ENCODE data around the gene RPAP3. TPM values are rescaled to one million over a fixed set of nuclear protein-coding genes. Genes with fewer than 3 reads are reported as not detected.

Gene RPAP3
- total RNA-seq, 2 donors from 2014 or later, result 12.2 to 14.3 TPM

DNA sequence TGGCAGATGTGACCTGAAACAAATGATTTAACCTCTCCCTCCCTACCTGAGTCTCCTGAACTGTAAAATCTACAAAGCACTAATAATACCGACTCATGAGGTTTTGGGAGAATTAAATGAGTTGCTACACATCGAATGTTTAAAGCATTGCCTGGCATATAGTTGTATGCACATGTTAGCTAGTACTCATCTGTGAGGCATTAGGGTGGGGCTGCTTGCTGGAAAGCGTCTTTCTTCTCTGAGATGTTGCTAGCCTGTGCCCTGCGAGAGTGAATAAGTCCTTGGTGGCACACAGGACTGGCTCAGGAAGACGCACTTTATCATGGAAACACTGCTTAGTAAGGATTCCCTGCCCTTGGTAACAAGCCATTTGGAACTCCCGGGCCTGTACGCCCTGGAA lies 46.7 kb upstream of the RPAP3 start:
- H3K4me3 ChIP-seq, result no peak overlapping the region
- H3K4me1 ChIP-seq, result peaks cover 0 to 70% of the 10 kb centered on the region in 2 donors
- H3K27me3 ChIP-seq, result no peaks in the 10 kb centered on the region
- TF ChIP-seq, protein P1, sequence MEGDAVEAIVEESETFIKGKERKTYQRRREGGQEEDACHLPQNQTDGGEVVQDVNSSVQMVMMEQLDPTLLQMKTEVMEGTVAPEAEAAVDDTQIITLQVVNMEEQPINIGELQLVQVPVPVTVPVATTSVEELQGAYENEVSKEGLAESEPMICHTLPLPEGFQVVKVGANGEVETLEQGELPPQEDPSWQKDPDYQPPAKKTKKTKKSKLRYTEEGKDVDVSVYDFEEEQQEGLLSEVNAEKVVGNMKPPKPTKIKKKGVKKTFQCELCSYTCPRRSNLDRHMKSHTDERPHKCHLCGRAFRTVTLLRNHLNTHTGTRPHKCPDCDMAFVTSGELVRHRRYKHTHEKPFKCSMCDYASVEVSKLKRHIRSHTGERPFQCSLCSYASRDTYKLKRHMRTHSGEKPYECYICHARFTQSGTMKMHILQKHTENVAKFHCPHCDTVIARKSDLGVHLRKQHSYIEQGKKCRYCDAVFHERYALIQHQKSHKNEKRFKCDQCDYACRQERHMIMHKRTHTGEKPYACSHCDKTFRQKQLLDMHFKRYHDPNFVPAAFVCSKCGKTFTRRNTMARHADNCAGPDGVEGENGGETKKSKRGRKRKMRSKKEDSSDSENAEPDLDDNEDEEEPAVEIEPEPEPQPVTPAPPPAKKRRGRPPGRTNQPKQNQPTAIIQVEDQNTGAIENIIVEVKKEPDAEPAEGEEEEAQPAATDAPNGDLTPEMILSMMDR (IDR thresholded peaks at IDR 0.05), result no peak
- peak overlapping the region; percentile 81 to 85 for H3K27ac ChIP-seq
- peaks cover 9% of the 10 kb centered on the region for H3K36me3 ChIP-seq
- no peak for DNase-seq (ENCODE audit: low spot score)
- H3K9me3 ChIP-seq, result no peaks in the 10 kb centered on the region

DNA sequence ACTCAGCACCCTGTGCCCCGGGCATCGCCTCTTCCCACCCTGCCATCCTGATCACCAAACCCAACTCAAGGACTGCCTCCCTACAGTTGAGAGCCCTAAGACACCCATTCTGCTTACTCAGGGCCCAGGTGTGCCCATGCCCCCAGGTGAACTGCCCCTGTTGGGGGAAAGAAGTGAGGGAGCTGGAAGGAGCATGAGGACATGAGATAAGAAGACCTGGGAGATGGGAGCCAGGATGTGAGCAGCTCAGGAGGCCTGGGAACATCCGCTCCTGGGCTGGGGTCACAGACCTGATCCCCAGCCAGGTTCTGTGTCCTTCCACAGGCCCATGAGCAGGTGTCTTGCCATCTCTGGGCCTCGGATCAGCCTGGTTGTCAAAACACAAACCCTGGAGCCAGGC lies 46.3 kb upstream of the RPAP3 start:
- H3K9me3 ChIP-seq, result no peaks in the 10 kb centered on the region
- peaks cover 0 to 65% of the 10 kb centered on the region in 2 donors for H3K4me1 ChIP-seq
- no peak for DNase-seq (ENCODE audit: low spot score)
- TF ChIP-seq, protein P1 (IDR thresholded peaks at IDR 0.05), result no peak
- no peaks in the 10 kb centered on the region for H3K27me3 ChIP-seq
- no peak overlapping the region for H3K4me3 ChIP-seq
- H3K27ac ChIP-seq, result peak overlapping the region; percentile 81 to 85
- H3K36me3 ChIP-seq, result peaks cover 9% of the 10 kb centered on the region

DNA sequence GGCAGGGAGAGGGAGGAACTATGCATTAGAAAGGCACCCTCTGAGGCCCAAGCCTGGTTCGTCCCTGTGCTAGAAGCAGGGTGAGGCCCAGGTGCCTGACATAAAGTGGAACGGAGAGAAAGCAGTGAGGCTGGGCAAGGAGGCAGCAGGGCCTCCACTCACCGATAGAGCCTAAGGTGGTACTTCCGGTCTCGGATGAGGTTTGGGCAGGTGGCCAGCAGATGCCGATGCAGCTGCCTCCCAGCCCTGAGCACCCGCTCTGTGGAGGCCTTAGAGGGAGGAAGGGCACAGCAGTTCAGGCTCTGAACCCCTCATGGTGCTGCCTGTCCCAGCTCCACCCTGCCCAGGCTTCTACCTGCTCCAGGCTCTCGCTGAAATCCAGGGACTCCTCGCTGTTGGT lies 45.7 kb upstream of the RPAP3 start:
- no peak overlapping the region for H3K4me3 ChIP-seq
- peaks cover 0 to 62% of the 10 kb centered on the region in 2 donors for H3K4me1 ChIP-seq
- DNase-seq (ENCODE audit: low spot score), result no peak
- TF ChIP-seq, protein P1 (IDR thresholded peaks at IDR 0.05), result no peak
- H3K36me3 ChIP-seq, result peaks cover 9% of the 10 kb centered on the region
- H3K27ac ChIP-seq, result peak overlapping the region in 1 of 2 donors; percentile 81
- H3K9me3 ChIP-seq, result no peaks in the 10 kb centered on the region
- no peaks in the 10 kb centered on the region for H3K27me3 ChIP-seq

DNA sequence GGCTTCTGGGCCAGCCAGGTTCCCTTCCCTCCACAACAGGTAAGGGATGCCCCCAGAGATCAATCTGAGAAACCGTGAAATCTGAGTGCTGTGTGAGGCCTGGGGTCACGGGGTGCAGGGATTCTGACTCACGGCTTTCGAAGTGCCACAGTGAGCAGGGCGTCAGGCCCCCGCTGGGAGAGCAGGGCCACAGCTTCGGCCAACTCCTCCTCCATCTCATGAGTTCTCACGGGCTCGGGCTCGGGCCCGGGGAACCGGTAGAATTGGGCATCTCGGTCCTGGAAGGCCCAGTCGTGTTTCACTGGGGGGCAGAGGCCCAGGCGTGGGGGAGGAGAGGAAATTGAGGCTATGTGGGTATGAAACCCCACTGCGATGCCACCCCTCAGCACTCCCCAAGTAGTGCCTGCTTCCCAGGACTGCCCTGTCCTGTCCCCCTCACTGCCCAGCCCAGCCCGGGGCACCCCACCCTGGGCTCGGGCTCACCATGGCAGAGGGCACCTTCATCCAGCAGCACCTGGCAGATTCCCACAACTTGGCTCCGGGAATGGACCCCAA lies 45.2 kb upstream of the RPAP3 start:
- Histone ChIP-seq H3K9me3 (no peaks in the 10 kb centered on the region), H3K27me3 (no peaks in the 10 kb centered on the region), H3K36me3 (peaks cover 9% of the 10 kb centered on the region), H3K4me3 (no peak overlapping the region), H3K4me1 (peaks cover 0 to 57% of the 10 kb centered on the region in 2 donors), H3K27ac (no peak overlapping the region)
- TF ChIP-seq, protein P1 (IDR thresholded peaks at IDR 0.05), result no peak
- no peak for DNase-seq (ENCODE audit: low spot score)

DNA sequence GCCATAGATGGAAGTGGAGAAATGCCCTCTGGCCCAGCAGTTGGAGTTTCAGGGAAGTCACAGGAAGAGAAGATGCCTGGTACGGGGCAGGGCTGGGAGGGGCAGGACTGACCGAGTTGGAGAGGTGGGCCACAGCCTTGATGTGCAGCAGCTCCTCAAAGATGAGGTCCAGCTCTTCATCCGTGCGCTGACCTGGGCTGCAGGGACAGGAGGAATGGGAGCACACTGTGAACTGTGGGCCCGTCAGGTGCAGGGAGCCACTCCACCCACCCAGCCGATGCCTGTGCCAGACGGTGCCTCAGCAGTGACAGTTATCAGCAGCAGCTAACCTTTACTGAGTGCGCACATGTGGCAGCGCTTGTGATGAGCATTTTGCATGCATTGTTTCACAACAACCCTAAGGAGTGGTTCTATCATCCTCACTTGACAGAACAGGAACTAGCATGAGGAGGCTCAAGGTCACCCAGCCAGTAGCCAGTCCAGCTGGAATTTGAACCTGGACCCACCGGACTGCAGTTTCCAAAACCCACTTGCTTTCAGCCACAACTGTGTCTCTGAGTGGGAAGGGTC lies 44.5 kb upstream of the RPAP3 start:
- Histone ChIP-seq H3K36me3 (peaks cover 9% of the 10 kb centered on the region), H3K9me3 (no peaks in the 10 kb centered on the region), H3K4me1 (peaks cover 0 to 55% of the 10 kb centered on the region in 2 donors), H3K27me3 (no peaks in the 10 kb centered on the region), H3K4me3 (no peak overlapping the region), H3K27ac (no peak overlapping the region)
- TF ChIP-seq, protein P1 (IDR thresholded peaks at IDR 0.05), result no peak
- DNase-seq (ENCODE audit: low spot score), result no peak

DNA sequence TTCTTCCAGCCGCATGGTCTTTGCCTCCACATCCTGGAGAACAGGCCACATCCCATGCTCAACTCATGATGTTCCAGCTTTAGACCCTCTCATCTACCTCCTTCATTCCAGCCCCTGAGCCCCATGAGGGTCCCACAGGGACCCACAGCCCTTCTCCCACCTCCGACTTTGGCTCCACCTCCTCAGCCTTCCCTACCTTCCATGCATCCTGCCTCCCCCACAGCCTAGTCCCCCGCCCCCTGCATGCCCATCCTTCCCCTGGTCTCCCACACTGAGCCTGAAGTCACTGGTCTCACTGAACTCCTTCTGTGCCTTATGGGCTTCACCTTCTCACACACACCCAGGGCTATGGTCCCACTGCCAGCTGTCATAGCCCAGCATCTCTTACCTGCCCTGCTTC lies 43.1 kb upstream of the RPAP3 start:
- Histone ChIP-seq H3K27me3 (no peaks in the 10 kb centered on the region), H3K4me1 (peaks cover 0 to 44% of the 10 kb centered on the region in 2 donors), H3K9me3 (no peaks in the 10 kb centered on the region), H3K4me3 (no peak overlapping the region), H3K36me3 (peaks cover 9% of the 10 kb centered on the region), H3K27ac (no peak overlapping the region)
- TF ChIP-seq, protein P1 (IDR thresholded peaks at IDR 0.05), result no peak
- no peak for DNase-seq (ENCODE audit: low spot score)
